Omental fat pad (tissue), 4 donors: ENCODE measurements around the gene PALS2. TPM values are rescaled to one million over a fixed set of nuclear protein-coding genes. Genes with fewer than 3 reads are reported as not detected.

Experiments
- ATAC-seq: fragments of 150-250 bp; one replicate; pipeline ENCODE4 v1.9.1; 2016; ENCODE audit warnings: mild to moderate bottlenecking, moderate library complexity; ENCODE audit not compliant: low FRiP score
- DNase-seq: peaks from one replicate; pipeline ENCODE4 v3.0.0-alpha.2; 2019; ENCODE audit warnings: low spot score
- CTCF ChIP-seq, 3 donors: fragments of 450-650 bp; IDR thresholded peaks; one replicate each; pipeline ENCODE4 v1.5.1; 2016 to 2017; ENCODE audit warnings: antibody characterized with exemption in 3 of 3, mild to moderate bottlenecking in 3 of 3, moderate library complexity in 2 of 3
- total RNA-seq, 4 donors: library from RNA; depleted of rRNA; stranded (reverse); fragments of >200 nt; gene quantifications; one replicate each; pipeline ENCODE4 v1.1.0, GENCODE V29; 2016

Gene PALS2
- total RNA-seq, 4 donors from 2014 or later, result 8.2 to 30.0 (median 22.2) TPM

GRCh38 chr7:24582166-24582565, 8.9 kb downstream of the PALS2 start:
- ATAC-seq (no peak), DNase-seq (no peak)
- TF ChIP-seq CTCF (IDR thresholded peaks at IDR 0.05), result no peak

GRCh38 chr7:24587853-24588252, 14.6 kb downstream of the PALS2 start:
- ATAC-seq (no peak), DNase-seq (no peak)
- TF ChIP-seq CTCF (IDR thresholded peaks at IDR 0.05), result no peak

- TF ChIP-seq CTCF (IDR thresholded peaks at IDR 0.05), result no peak
- no peak for DNase-seq
- no peak for ATAC-seq
Measured at GRCh38 chr7:24591152-24591551, 17.9 kb downstream of the PALS2 start.

GRCh38 chr7:24595671-24596418, 22.6 kb downstream of the PALS2 start:
- DNase-seq (no peak), ATAC-seq (no peak)
- TF ChIP-seq CTCF (IDR thresholded peaks at IDR 0.05), result no peak

- no peak for DNase-seq
- TF ChIP-seq CTCF (IDR thresholded peaks at IDR 0.05), result no peak
- no peak for ATAC-seq
Measured at GRCh38 chr7:24597014-24597413, 23.8 kb downstream of the PALS2 start.

- DNase-seq, result no peak
- no peak for ATAC-seq
- no peak for TF ChIP-seq CTCF (IDR thresholded peaks at IDR 0.05)
Measured at GRCh38 chr7:24601600-24601999, 28.3 kb downstream of the PALS2 start.

- no peak for TF ChIP-seq CTCF (IDR thresholded peaks at IDR 0.05)
- DNase-seq (no peak), ATAC-seq (no peak)
Measured at GRCh38 chr7:24602860-24603456, 29.7 kb downstream of the PALS2 start.
